BJ (cell line): ENCODE measurements around the gene ARHGAP42. TPM values are rescaled to one million over a fixed set of nuclear protein-coding genes. Genes with fewer than 3 reads are reported as not detected.

Source experiments
- CTCF ChIA-PET: fragments of 350-600 bp; formaldehyde crosslinking; extraction: SDS; loops from one replicate; lab custom pipeline; 2021; ENCODE audit warnings: antibody characterized with exemption, inconsistent platforms; lab: Yijun Ruan, JAX
- POLR2A ChIA-PET: fragments of 300-600 bp; sonication (Branson Sonifier 250); formaldehyde crosslinking; extraction: SDS; loops from one replicate; lab custom pipeline; 2021; ENCODE audit warnings: antibody characterized with exemption; lab: Charles Lee
- DNase-seq: peaks from one replicate; pipeline ENCODE4 v3.0.0-alpha.2; 2011; ENCODE audit warnings: low read depth
- H3K27me3 ChIP-seq: 2 replicates; pipeline ENCODE4 v1.6.0; 2011; ENCODE audit warnings: low read length; ENCODE audit not compliant: control insufficient read depth, insufficient read depth
- H3K36me3 ChIP-seq: 2 replicates; pipeline ENCODE4 v1.5.1; 2011; ENCODE audit warnings: low read length; ENCODE audit not compliant: control insufficient read depth, insufficient read depth
- H3K4me3 ChIP-seq: 2 replicates; pipeline ENCODE4 v1.5.1; 2011; ENCODE audit warnings: low read depth, mild to moderate bottlenecking, control low read depth, low read length
- polyA plus RNA-seq: library from polyadenylated mRNA; depleted of rRNA; stranded (reverse); fragments of >200 nt; gene quantifications from 2 replicates; pipeline ENCODE4 v1.2.3, GENCODE V29; 2011
- TF ChIP-seq, protein P1 (sequence below): IDR thresholded peaks from 2 replicates; pipeline ENCODE4 v1.5.1; 2011; ENCODE audit warnings: low read depth, mild to moderate bottlenecking, control low read depth, inconsistent platforms, low read length, moderate library complexity; ENCODE audit not compliant: insufficient read depth

Gene ARHGAP42
- polyA plus RNA-seq, 1 experiment: 0.76 TPM

DNA sequence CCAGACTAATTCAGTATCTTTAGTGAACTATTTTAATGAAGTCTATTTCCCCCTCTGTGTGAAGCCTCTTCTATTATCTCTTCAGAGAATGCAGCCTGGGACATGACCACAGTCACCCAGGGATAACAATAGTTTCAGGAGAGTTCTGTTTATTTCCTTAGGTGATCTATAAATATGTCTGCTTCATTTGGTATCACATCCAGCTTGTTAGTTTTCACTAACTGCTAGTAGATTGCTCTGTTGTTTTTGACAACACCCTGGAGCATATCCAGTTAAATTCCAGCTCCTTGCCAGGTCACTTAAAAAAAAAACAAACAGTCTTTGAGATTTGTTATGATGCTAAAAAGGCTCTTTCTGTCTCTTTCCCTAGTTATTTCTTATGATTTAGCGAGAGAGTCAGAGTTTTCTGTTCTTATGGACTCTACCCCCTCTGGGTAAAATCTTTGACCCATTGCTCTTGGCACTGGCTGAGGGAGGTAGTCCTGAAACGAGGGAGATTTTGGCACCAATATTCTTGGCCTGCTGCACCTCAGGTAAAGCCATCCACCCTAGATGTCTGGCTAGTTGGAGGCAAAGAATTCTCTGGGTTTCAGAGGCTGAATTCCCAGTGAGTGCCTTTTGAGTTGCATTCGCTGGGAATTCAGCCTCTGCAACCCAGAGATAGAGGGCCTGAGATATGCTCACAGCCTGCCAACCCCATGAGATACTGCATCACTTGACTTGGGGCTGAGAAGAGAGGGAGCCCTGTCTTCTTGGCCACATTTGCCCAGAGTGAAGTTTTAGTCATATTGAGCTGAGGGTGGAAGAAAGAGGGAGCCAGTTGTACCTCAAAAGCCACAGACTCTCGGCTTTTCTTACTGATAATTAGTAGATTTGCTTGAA is 283.4 kb downstream of the ARHGAP42 start:
- Histone ChIP-seq H3K4me3 (no peak overlapping the region), H3K27me3 (no peaks in the 10 kb centered on the region), H3K36me3 (no peaks in the 10 kb centered on the region)
- no peak for DNase-seq
- CTCF ChIA-PET: no interaction called here
- TF ChIP-seq, protein P1, sequence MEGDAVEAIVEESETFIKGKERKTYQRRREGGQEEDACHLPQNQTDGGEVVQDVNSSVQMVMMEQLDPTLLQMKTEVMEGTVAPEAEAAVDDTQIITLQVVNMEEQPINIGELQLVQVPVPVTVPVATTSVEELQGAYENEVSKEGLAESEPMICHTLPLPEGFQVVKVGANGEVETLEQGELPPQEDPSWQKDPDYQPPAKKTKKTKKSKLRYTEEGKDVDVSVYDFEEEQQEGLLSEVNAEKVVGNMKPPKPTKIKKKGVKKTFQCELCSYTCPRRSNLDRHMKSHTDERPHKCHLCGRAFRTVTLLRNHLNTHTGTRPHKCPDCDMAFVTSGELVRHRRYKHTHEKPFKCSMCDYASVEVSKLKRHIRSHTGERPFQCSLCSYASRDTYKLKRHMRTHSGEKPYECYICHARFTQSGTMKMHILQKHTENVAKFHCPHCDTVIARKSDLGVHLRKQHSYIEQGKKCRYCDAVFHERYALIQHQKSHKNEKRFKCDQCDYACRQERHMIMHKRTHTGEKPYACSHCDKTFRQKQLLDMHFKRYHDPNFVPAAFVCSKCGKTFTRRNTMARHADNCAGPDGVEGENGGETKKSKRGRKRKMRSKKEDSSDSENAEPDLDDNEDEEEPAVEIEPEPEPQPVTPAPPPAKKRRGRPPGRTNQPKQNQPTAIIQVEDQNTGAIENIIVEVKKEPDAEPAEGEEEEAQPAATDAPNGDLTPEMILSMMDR: no peak
- POLR2A ChIA-PET: no interaction called here

DNA sequence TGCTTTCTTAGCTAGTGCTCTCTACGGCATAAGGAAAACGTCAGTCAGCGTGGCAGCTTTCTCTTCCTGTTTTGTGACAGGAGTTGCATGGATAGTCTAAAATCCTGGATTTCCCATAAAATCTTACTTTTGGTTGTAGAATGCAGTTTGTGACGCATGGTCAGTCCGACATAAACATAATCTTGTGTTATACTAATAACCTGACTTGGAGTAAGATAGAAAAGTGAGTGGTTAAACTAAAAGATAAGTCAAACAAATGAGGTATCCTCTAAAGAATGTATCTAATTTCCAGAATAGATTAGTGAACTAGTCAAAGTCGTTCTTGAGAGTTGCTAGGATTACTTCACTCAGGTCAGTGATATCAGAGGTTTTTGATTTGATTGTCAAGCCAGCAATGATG is 285.0 kb downstream of the ARHGAP42 start:
- TF ChIP-seq, protein P1: no peak
- H3K27me3 ChIP-seq: no peaks in the 10 kb centered on the region
- no peaks in the 10 kb centered on the region for H3K36me3 ChIP-seq
- no peak for DNase-seq
- CTCF ChIA-PET: no interaction called here
- H3K4me3 ChIP-seq: no peak overlapping the region
- POLR2A ChIA-PET: no interaction called here

DNA sequence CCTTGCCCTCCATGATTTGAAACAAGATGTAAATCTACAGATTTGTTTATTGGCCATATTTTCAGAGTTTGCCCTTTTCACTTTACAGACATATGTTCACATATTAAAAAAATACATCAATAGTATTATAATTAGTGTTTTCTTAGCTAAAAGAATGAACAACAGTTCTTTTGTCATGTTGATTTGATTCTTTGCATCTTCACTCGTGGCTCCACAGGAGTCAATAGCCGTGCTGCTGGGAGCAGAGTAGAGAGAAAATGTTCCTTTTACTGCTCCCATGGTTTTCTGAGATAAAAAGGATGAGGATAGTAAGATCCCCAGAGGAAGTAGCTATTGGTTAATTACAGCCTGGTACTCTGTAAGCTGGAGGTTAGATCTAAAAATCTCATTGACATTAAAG is 291.4 kb downstream of the ARHGAP42 start:
- no peak for DNase-seq
- no peaks in the 10 kb centered on the region for H3K27me3 ChIP-seq
- H3K4me3 ChIP-seq: no peak overlapping the region
- H3K36me3 ChIP-seq: no peaks in the 10 kb centered on the region
- CTCF ChIA-PET: no interaction called here
- TF ChIP-seq, protein P1: no peak
- POLR2A ChIA-PET: no interaction called here

DNA sequence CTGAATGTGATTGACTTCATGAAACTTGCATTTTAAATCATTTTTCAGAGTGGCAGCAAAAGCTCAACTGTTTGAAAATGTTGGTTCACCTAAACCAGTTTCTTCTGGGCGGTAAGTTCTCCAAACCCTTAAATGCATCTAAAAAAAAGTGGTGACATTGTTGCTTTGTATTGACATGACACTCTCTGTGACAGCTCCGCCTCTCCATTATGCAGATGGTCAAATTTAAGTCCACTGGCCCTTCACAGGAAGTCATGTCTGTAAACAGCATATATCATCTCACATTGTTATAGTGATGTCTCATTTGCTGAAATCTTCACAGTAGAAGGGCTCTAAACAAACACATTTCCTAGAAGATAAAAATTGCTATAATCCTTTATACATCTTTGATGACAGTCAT is 291.9 kb downstream of the ARHGAP42 start:
- ChIA-PET CTCF (no interaction called here), POLR2A (no interaction called here)
- no peak overlapping the region for H3K4me3 ChIP-seq
- TF ChIP-seq, protein P1: no peak
- H3K27me3 ChIP-seq: no peaks in the 10 kb centered on the region
- DNase-seq: no peak
- no peaks in the 10 kb centered on the region for H3K36me3 ChIP-seq

DNA sequence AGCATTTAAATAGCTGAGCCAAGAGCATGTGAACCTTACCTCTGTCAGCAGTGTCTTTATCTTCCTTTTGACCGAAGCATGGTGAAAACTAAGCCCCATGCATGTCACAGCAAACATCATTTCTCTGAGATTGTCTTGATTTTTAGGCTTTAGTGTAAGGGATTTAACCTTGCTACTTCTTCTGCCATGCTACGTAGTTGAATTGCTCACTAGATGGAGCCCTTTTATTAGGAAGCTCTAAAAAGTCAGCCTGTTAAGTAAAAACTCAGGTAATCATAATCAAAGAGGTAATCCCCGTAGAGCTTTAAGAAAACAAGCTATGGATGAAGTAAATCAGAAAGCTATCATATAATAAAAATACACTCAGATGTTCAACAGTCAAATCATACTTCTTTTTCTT is 293.1 kb downstream of the ARHGAP42 start:
- POLR2A ChIA-PET: no interaction called here

More for the DNA sequence above, 293.1 kb downstream of the ARHGAP42 start:
- no peaks in the 10 kb centered on the region for H3K36me3 ChIP-seq
- TF ChIP-seq, protein P1: 0 out of 2 replicates have a peak, but pooled peaks have one; percentile 8
- no peak overlapping the region for H3K4me3 ChIP-seq
- H3K27me3 ChIP-seq: no peaks in the 10 kb centered on the region
- DNase-seq: no peak
- CTCF ChIA-PET: no interaction called here
